Measurements from ENCODE around the gene PAF1. TPM values are rescaled to one million over a fixed set of nuclear protein-coding genes. Genes with fewer than 3 reads are reported as not detected.

Gene PAF1
- total and polyA plus RNA-seq, 2 donors (not counting 3 experiments of a cell fraction or from before 2014, with no cell fraction given): 55.1 to 90.8 TPM

GRCh38 chr19:39363901-39364457 is 26.9 kb downstream of the PAF1 start:
- intact Hi-C loops (cut with micrococcal nuclease): no loop called here
- dilution Hi-C loops (cut with MboI; ENCODE audit: extremely low pct_ligation_motif_present, low sequenced_read_pairs): no loop called here
- Histone ChIP-seq H3K9me1 (replicated peaks; ENCODE audit: control insufficient read depth, extremely low read depth, insufficient read depth, low read length) (no peaks in the 10 kb centered on the region), H3K27me3 (ENCODE audit: control insufficient read depth in 2 of 2, insufficient read depth in 2 of 2, low read length in 2 of 2) (no peaks in the 10 kb centered on the region), H3K9me3 (replicated peaks; ENCODE audit: control insufficient read depth, insufficient read depth, low read length) (no peaks in the 10 kb centered on the region), H3K4me1 (ENCODE audit: control insufficient read depth, extremely low read depth, insufficient read depth, low read length) (peaks cover 12% of the 10 kb centered on the region), H4K20me1 (replicated peaks; ENCODE audit: control insufficient read depth, extremely low read depth, insufficient read depth, low read length) (no peaks in the 10 kb centered on the region), H3K79me2 (ENCODE audit: control insufficient read depth, insufficient read depth, low read length) (no peaks in the 10 kb centered on the region), H3K36me3 (ENCODE audit: control insufficient read depth in 2 of 2, extremely low read depth in 1 of 2, insufficient read depth in 2 of 2, low read length in 2 of 2) (peaks cover under 1 to 20% of the 10 kb centered on the region in 2 experiments), H3K4me2 (ENCODE audit: insufficient read depth, low read length) (no peak overlapping the region), H2AFZ (ENCODE audit: low read depth, low read length) (no peak overlapping the region), H3K27ac (ENCODE audit: insufficient read depth, low read depth, low read length) (no peak overlapping the region), H3K4me3 (replicated peaks in 1 of 3; ENCODE audit: insufficient read depth in 1 of 3, low read depth in 1 of 3, low read length in 3 of 3) (no peak overlapping the region), H3K9ac (replicated peaks; ENCODE audit: extremely low read depth, insufficient read depth, low read length) (no peak overlapping the region)
- CTCF ChIA-PET: no interaction called here
- TF ChIP-seq MYC (IDR thresholded peaks at IDR 0.05; ENCODE audit: low read depth, low read length) (no peak), JUN (IDR thresholded peaks at IDR 0.05; ENCODE audit: borderline replicate concordance, insufficient read depth, insufficient read length, low read depth) (no peak), POLR2A (IDR thresholded peaks at IDR 0.05; ENCODE audit: low read depth, low read length) (no peak), EZH2 (IDR thresholded peaks at IDR 0.05; ENCODE audit: borderline replicate concordance, low read depth, low read length, severe bottlenecking) (no peak), MAX (IDR thresholded peaks at IDR 0.05; ENCODE audit: insufficient read depth, insufficient read length) (no peak), CTCF (IDR thresholded peaks at IDR 0.05; ENCODE audit: extremely low read depth in 1 of 2, insufficient read depth in 1 of 2, low read depth in 1 of 2, low read length in 2 of 2) (no peak), POLR2AphosphoS5 (IDR thresholded peaks at IDR 0.05; ENCODE audit: insufficient read depth, low read depth, low read length) (no peak), GATA2 (IDR thresholded peaks at IDR 0.05; ENCODE audit: insufficient read depth, insufficient read length, low read depth, low read length) (no peak), FOS (IDR thresholded peaks at IDR 0.05; ENCODE audit: borderline replicate concordance, insufficient read depth, low read length) (no peak)
- no peak for FAIRE-seq
- DNase-seq (ENCODE audit: low read depth, low spot score): no peak
- no TSS peak for BruUV-seq (replicated peaks)
- POLR2A ChIA-PET: no interaction called here

Measured in endothelial cell of umbilical vein (primary cell).